ENCODE data around the gene TBX4. TPM values are rescaled to one million over a fixed set of nuclear protein-coding genes. Genes with fewer than 3 reads are reported as not detected.

The TBX4 gene
- polyA plus RNA-seq, 3 donors, result not detected

GRCh38 chr17:61412143-61412859, 39.9 kb upstream of the TBX4 start:
- TF ChIP-seq CTCF (IDR thresholded peaks at IDR 0.05), result peak; percentile 99
- H3K4me1 Mint-ChIP-seq, result peaks cover 23% of the 10 kb centered on the region
- Histone ChIP-seq H3K27me3 (ENCODE audit: control insufficient read depth in 2 of 2, insufficient read depth in 2 of 2, low read length in 2 of 2) (peaks cover 55 to 91% of the 10 kb centered on the region in 2 donors), H3K9me3 (replicated peaks in 1 of 2; ENCODE audit: control insufficient read depth in 1 of 2, insufficient read depth in 1 of 2, low read length in 2 of 2) (peaks cover 12 to 16% of the 10 kb centered on the region in 2 donors), H3K4me2 (replicated peaks; ENCODE audit: extremely low read depth, low read length, poor library complexity, severe bottlenecking) (peak overlapping the region; percentile 99), H3K4me3 (replicated peaks in 1 of 3; ENCODE audit: low read depth in 2 of 3, low read length in 3 of 3) (peak overlapping the region; percentile 47 to 82 (median 58)), H2AFZ (ENCODE audit: insufficient read depth, low read depth, low read length, poor library complexity, severe bottlenecking) (peak overlapping the region; percentile 97), H3K9ac (ENCODE audit: insufficient read depth, low read length, poor library complexity, severe bottlenecking) (peak overlapping the region; percentile 59), H3K79me2 (ENCODE audit: insufficient read depth, low read length) (no peaks in the 10 kb centered on the region), H4K20me1 (ENCODE audit: insufficient read depth, low read length) (peaks cover 5% of the 10 kb centered on the region), H3K36me3 (replicated peaks in 1 of 2; ENCODE audit: control insufficient read depth in 1 of 2, insufficient read depth in 2 of 2, low read length in 2 of 2) (no peaks in the 10 kb centered on the region), H3K27ac (ENCODE audit: low read depth in 1 of 2, low read length in 2 of 2) (no peak overlapping the region), H3K4me1 (ENCODE audit: control insufficient read depth in 1 of 2, insufficient read depth in 2 of 2, low read length in 2 of 2) (peaks cover 44 to 53% of the 10 kb centered on the region in 2 donors)
- under 1% methylated on average over 69 of the region's 69 CpGs for WGBS (ENCODE audit: insufficient coverage)
- H3K9me3 Mint-ChIP-seq, result peaks cover 0 to 34% (median 18%) of the 10 kb centered on the region in 7 donors
- H3K27ac Mint-ChIP-seq, result no peak overlapping the region
- H3K36me3 Mint-ChIP-seq, result peaks cover 4 to 10% of the 10 kb centered on the region in 2 donors
- peak overlapping the region; percentile 77 to 89 for H3K4me3 Mint-ChIP-seq
- peaks cover 52 to 94% (median 68%) of the 10 kb centered on the region in 3 donors for H3K27me3 Mint-ChIP-seq (ENCODE audit: low read depth in 3 of 3)
- peak; percentile 63 to 69 (median 65) for DNase-seq
- intact Hi-C loops (cut with micrococcal nuclease), result loop anchor here (5.0 to 10.0 kb wide), 2 partner anchors 142 to 425 kb away; no protein-coding TSS in a partner anchor

GRCh38 chr17:61412860-61413660, 39.2 kb upstream of the TBX4 start:
- peak overlapping the region; percentile 77 to 82 for H3K4me3 Mint-ChIP-seq
- H3K27me3 ChIP-seq (ENCODE audit: control insufficient read depth in 2 of 2, insufficient read depth in 2 of 2, low read length in 2 of 2), result peaks cover 47 to 85% of the 10 kb centered on the region in 2 donors
- peaks cover 0 to 31% (median 18%) of the 10 kb centered on the region in 7 donors for H3K9me3 Mint-ChIP-seq
- peaks cover 5% of the 10 kb centered on the region for H4K20me1 ChIP-seq (ENCODE audit: insufficient read depth, low read length)
- no peak for TF ChIP-seq CTCF (IDR thresholded peaks at IDR 0.05)
- peaks cover 4 to 10% of the 10 kb centered on the region in 2 donors for H3K36me3 Mint-ChIP-seq
- DNase-seq, result no peak
- H3K79me2 ChIP-seq (ENCODE audit: insufficient read depth, low read length), result no peaks in the 10 kb centered on the region
- H3K4me1 ChIP-seq (ENCODE audit: control insufficient read depth in 1 of 2, insufficient read depth in 2 of 2, low read length in 2 of 2), result peaks cover 44 to 53% of the 10 kb centered on the region in 2 donors
- peak overlapping the region; percentile 97 for H2AFZ ChIP-seq (ENCODE audit: insufficient read depth, low read depth, low read length, poor library complexity, severe bottlenecking)
- intact Hi-C loops (cut with micrococcal nuclease), result loop anchor here (5.0 to 10.0 kb wide), 2 partner anchors 142 to 424 kb away; no protein-coding TSS in a partner anchor
- no peaks in the 10 kb centered on the region for H3K36me3 ChIP-seq (replicated peaks in 1 of 2; ENCODE audit: control insufficient read depth in 1 of 2, insufficient read depth in 2 of 2, low read length in 2 of 2)
- peaks cover 23% of the 10 kb centered on the region for H3K4me1 Mint-ChIP-seq
- H3K27ac ChIP-seq (ENCODE audit: low read depth in 1 of 2, low read length in 2 of 2), result no peak overlapping the region
- peak overlapping the region; percentile 47 to 82 (median 58) for H3K4me3 ChIP-seq (replicated peaks in 1 of 3; ENCODE audit: low read depth in 2 of 3, low read length in 3 of 3)
- 13% methylated on average over 20 of the region's 38 CpGs for WGBS (ENCODE audit: insufficient coverage)
- H3K27me3 Mint-ChIP-seq (ENCODE audit: low read depth in 3 of 3), result peaks cover 45 to 93% (median 63%) of the 10 kb centered on the region in 3 donors
- peak overlapping the region; percentile 59 for H3K9ac ChIP-seq (ENCODE audit: insufficient read depth, low read length, poor library complexity, severe bottlenecking)
- no peak overlapping the region for H3K27ac Mint-ChIP-seq
- peak overlapping the region; percentile 99 for H3K4me2 ChIP-seq (replicated peaks; ENCODE audit: extremely low read depth, low read length, poor library complexity, severe bottlenecking)
- H3K9me3 ChIP-seq (replicated peaks in 1 of 2; ENCODE audit: control insufficient read depth in 1 of 2, insufficient read depth in 1 of 2, low read length in 2 of 2), result peaks cover 8 to 16% of the 10 kb centered on the region in 2 donors
